Measurements from ENCODE around the gene ANKH. TPM values are rescaled to one million over a fixed set of nuclear protein-coding genes. Genes with fewer than 3 reads are reported as not detected.

Gene ANKH
- total and polyA plus RNA-seq, 2 of the 13 experiments (the other 11 are each of a cell fraction or from before 2014, with no cell fraction given) = 25.0 to 36.0 TPM

DNA sequence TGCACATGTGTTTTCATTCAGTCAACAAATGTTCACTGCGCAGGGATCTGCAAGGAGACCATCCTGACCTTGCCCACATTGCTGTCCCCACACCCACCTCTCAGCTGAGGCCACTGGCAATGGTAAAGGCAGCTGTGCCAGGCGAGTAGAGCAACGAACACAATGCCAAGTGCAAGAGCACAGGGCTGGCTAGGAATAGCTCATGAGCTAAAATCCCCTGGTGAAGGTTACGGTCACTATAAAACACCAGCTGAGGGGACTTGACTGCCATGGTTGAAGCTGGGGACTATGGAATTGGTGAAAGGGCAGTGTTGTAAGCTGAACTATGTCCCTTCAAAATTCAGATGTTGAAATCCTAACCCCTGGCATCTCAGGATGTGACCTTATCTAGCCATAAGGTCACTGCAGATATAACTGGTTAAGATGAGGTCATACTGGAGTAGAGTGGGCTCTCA, 111.0 kb downstream of the ANKH start (continued):
- TF ChIP-seq, protein P1, sequence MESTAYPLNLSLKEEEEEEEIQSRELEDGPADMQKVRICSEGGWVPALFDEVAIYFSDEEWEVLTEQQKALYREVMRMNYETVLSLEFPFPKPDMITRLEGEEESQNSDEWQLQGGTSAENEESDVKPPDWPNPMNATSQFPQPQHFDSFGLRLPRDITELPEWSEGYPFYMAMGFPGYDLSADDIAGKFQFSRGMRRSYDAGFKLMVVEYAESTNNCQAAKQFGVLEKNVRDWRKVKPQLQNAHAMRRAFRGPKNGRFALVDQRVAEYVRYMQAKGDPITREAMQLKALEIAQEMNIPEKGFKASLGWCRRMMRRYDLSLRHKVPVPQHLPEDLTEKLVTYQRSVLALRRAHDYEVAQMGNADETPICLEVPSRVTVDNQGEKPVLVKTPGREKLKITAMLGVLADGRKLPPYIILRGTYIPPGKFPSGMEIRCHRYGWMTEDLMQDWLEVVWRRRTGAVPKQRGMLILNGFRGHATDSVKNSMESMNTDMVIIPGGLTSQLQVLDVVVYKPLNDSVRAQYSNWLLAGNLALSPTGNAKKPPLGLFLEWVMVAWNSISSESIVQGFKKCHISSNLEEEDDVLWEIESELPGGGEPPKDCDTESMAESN (CRISPR knock-in tag; conservative IDR thresholded peaks at IDR 0.05) = no peak
- TF ChIP-seq ZNF33B (CRISPR knock-in tag; IDR thresholded peaks at IDR 0.05) (no peak), ZNF616 (CRISPR knock-in tag; IDR thresholded peaks at IDR 0.05; ENCODE audit: low read depth) (no peak), KDM5A (IDR thresholded peaks at IDR 0.05; ENCODE audit: borderline replicate concordance, low read length) (no peak), CBX1 (IDR thresholded peaks at IDR 0.05; ENCODE audit: low read depth) (no peak), DPF2 (CRISPR knock-in tag; IDR thresholded peaks at IDR 0.05; ENCODE audit: borderline replicate concordance, low read depth) (0 out of 2 replicates have a peak, but pooled peaks have one; percentile 42), ZNF644 (CRISPR knock-in tag; IDR thresholded peaks at IDR 0.05; ENCODE audit: low read depth) (peak; percentile 56), ZNF44 (CRISPR knock-in tag; IDR thresholded peaks at IDR 0.05) (no peak), MAZ (IDR thresholded peaks at IDR 0.05; ENCODE audit: borderline replicate concordance, low read depth, low read length) (no peak), MAZ (CRISPR knock-in tag; IDR thresholded peaks at IDR 0.05; ENCODE audit: low read depth) (no peak), TAF15 (IDR thresholded peaks at IDR 0.05; ENCODE audit: low read depth, low read length, poor library complexity, severe bottlenecking) (no peak), ZBTB37 (CRISPR knock-in tag; IDR thresholded peaks at IDR 0.05) (peak; percentile 97), HNRNPUL1 (IDR thresholded peaks at IDR 0.05; ENCODE audit: low read depth, low read length) (no peak), THAP8 (CRISPR knock-in tag; IDR thresholded peaks at IDR 0.05; ENCODE audit: borderline replicate concordance) (peak; percentile 49; the same call in 1 of the 2 replicates), REXO4 (CRISPR knock-in tag; IDR thresholded peaks at IDR 0.05; ENCODE audit: borderline replicate concordance) (no peak), ZNF709 (CRISPR knock-in tag; IDR thresholded peaks at IDR 0.05) (no peak), MTF2 (CRISPR knock-in tag; IDR thresholded peaks at IDR 0.05; ENCODE audit: borderline replicate concordance) (no peak), ZNF605 (CRISPR knock-in tag; IDR thresholded peaks at IDR 0.05) (no peak)
- TF ChIP-seq, protein P2, sequence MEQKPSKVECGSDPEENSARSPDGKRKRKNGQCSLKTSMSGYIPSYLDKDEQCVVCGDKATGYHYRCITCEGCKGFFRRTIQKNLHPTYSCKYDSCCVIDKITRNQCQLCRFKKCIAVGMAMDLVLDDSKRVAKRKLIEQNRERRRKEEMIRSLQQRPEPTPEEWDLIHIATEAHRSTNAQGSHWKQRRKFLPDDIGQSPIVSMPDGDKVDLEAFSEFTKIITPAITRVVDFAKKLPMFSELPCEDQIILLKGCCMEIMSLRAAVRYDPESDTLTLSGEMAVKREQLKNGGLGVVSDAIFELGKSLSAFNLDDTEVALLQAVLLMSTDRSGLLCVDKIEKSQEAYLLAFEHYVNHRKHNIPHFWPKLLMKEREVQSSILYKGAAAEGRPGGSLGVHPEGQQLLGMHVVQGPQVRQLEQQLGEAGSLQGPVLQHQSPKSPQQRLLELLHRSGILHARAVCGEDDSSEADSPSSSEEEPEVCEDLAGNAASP (CRISPR knock-in tag; IDR thresholded peaks at IDR 0.05; ENCODE audit: borderline replicate concordance) = peak; percentile 75; the same call in 1 of the 2 replicates
- TF ChIP-seq, protein P3, sequence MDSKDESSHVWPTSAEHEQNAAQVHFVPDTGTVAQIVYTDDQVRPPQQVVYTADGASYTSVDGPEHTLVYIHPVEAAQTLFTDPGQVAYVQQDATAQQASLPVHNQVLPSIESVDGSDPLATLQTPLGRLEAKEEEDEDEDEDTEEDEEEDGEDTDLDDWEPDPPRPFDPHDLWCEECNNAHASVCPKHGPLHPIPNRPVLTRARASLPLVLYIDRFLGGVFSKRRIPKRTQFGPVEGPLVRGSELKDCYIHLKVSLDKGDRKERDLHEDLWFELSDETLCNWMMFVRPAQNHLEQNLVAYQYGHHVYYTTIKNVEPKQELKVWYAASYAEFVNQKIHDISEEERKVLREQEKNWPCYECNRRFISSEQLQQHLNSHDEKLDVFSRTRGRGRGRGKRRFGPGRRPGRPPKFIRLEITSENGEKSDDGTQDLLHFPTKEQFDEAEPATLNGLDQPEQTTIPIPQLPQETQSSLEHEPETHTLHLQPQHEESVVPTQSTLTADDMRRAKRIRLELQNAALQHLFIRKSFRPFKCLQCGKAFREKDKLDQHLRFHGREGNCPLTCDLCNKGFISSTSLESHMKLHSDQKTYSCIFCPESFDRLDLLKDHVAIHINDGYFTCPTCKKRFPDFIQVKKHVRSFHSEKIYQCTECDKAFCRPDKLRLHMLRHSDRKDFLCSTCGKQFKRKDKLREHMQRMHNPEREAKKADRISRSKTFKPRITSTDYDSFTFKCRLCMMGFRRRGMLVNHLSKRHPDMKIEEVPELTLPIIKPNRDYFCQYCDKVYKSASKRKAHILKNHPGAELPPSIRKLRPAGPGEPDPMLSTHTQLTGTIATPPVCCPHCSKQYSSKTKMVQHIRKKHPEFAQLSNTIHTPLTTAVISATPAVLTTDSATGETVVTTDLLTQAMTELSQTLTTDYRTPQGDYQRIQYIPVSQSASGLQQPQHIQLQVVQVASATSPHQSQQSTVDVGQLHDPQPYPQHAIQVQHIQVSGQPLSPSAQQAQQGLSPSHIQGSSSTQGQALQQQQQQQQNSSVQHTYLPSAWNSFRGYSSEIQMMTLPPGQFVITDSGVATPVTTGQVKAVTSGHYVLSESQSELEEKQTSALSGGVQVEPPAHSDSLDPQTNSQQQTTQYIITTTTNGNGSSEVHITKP (CRISPR knock-in tag; IDR thresholded peaks at IDR 0.05; ENCODE audit: low read depth) = no peak
- TF ChIP-seq, protein P4, sequence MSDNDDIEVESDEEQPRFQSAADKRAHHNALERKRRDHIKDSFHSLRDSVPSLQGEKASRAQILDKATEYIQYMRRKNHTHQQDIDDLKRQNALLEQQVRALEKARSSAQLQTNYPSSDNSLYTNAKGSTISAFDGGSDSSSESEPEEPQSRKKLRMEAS (IDR thresholded peaks at IDR 0.05) = no peak
